Hindlimb muscle (tissue), 1 donor: ENCODE measurements around the gene CDY2B. TPM values are rescaled to one million over a fixed set of nuclear protein-coding genes. Genes with fewer than 3 reads are reported as not detected.
"Not testable (repeated sequence)": the region's sequence is repeated elsewhere in the genome, so short reads cannot be mapped to it uniquely, and the experiment has no call there.

Source experiments
- DNase-seq: peaks from one replicate; pipeline ENCODE4 v3.0.0-alpha.2; 2013
- polyA plus RNA-seq: library from polyadenylated mRNA; unstranded; fragments of 120-200 nt; gene quantifications from one replicate; pipeline ENCODE4 v1.2.1, GENCODE V29; 2013; ENCODE audit not compliant: insufficient read length

Gene CDY2B
- polyA plus RNA-seq, result not detected

- not testable (repeated sequence) for DNase-seq
These were observed at the start of gene CDY2B for GRCh38 chrY:17880120-17880519. Gene CDY2B, minus strand, starts transcription at chrY:17880220. Its CDS starts 328 bp downstream, at chrY:17879892.

DNA sequence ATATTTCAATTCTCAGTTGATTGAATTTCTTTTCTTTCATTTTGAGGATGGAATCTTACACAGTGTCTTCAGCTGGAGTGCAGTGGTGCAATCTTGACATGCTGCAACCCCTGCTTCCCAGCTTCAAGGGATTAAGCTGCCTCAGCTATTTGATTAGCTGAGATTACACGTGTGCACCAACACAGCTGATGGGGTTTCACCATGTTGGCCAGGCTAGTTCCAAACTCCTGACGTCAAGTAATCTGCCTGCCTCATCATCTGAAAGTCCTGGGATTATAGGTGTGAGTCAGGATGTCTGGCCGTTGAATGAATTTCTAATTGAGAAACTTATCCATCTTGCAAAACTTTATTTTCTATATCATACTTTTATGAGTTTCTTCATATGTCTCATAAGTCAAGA is 28.0 kb upstream of the CDY2B start:
- not testable (repeated sequence) for DNase-seq

GRCh38 chrY:17907351-17907750 is 27.3 kb upstream of the CDY2B start:
- DNase-seq, result not testable (repeated sequence)

GRCh38 chrY:17881697-17882096 is 1.7 kb upstream of the CDY2B start:
- not testable (repeated sequence) for DNase-seq

GRCh38 chrY:17876767-17877166 is 3.3 kb downstream of the CDY2B start:
- not testable (repeated sequence) for DNase-seq

DNA sequence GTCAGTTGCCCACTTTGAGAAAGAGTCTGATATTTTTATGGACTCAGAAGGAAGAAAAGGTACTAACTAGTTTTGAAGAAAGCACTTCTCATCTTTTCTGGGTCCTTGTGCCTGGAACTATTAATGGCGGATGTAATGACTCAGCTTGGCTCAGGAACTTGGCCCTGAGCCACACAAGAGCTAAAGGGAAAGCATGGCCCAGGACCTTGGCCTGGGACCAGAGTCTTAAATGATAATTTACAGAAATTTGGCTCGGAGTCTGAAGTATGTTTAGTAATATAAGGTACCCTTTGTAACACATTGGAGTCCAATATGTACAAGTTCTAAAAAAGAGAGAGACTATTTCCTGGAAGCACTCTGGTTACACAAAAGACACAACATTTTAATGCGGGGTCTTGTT is 4.6 kb downstream of the CDY2B start:
- not testable (repeated sequence) for DNase-seq

DNA sequence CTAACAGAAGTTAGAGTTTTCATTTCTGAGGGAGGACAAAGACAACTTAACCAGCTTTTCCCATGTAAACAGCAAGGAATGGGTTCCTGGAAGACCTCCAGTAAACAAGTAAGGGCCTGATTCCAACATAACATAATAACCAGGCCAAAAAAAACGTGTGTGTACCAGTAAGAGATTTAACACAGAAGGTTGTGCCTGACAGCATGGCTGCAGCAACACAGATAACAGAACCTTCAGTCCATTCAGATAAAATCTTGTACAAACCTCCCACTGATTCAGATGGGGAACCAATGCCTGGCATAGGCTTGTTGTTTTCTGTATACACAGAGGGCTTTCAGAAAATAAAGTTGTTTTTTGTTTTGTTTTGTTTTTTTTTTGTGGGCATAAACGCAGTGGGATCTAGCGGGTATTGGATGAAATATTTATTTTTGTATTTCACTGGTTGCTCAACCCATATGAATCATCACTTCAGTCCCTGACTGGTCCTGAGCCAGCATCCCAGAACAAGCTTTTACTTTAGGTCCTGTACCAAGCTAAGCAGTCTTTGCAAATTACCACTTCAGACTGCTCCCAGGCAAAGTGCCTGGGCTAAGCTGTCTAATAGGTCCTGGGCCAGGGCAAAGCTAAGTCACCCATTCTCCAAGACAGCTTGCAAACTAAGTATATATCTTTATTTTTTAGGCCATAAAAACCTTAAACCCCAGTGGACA is 8.7 kb downstream of the CDY2B start:
- DNase-seq, result not testable (repeated sequence)

GRCh38 chrY:17870737-17871136 is 9.3 kb downstream of the CDY2B start:
- not testable (repeated sequence) for DNase-seq

DNA sequence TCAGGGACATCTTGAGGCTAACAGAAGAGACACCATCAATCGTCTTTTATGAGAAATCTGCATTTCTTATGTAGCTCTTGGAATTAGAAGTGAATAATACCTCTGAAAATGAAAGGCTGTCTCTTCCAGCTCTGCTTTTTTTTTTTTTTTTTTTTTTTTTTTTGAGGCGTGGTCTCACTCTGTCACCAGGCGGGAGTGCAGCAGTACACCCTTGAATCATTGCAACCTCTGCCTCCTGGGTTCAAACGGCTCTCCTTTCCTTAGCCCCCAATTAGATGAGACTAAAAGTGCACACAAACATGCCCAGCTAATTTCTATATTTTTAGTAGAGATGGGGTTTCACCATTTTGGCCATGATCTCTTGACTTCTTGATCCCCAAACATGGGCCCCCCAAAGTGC is 12.2 kb downstream of the CDY2B start:
- DNase-seq, result not testable (repeated sequence)

DNA sequence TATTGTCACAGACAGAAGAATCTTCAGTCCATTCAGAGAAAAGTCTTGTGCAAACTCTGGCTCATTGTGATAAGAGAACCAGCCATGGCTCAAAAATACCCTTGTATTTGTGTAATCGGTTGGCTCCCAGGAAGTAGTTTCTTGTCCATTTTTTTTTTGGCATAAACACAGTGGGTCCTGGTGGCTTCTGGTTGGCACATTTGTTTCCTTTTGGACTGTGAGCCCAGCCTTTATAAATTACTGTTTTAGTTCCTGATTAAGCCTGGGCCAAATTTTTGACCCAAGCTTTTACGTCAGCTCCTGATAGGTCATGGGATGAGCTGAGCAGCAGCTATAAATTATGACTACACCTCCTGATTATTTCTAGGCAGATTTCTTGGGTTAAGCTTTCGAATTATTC is 19.4 kb downstream of the CDY2B start:
- not testable (repeated sequence) for DNase-seq

- DNase-seq, result not testable (repeated sequence)
These were observed 22.8 kb downstream of the CDY2B start for GRCh38 chrY:17856963-17857848.

DNA sequence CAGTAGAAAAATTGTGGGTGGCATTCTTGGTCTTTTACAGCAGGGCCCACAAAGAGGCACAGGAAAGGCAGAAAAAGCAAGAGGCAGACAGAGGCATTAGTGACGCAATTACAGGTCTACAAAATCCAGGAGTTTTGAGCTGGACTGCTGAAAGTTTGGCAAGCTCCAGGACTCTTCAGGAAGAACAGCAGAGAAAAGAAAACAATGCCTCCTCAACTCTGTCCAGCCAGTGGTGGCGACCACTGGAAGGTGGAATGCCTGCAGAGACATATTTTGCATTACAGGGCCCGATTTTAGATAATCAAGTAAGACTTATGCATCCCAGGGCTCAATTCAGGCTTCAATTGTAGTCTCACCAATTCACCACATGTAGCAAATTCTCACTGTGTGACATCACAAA is 23.5 kb downstream of the CDY2B start:
- not testable (repeated sequence) for DNase-seq

- not testable (repeated sequence) for DNase-seq
These were observed 30.9 kb downstream of the CDY2B start for GRCh38 chrY:17849131-17849530.

DNA sequence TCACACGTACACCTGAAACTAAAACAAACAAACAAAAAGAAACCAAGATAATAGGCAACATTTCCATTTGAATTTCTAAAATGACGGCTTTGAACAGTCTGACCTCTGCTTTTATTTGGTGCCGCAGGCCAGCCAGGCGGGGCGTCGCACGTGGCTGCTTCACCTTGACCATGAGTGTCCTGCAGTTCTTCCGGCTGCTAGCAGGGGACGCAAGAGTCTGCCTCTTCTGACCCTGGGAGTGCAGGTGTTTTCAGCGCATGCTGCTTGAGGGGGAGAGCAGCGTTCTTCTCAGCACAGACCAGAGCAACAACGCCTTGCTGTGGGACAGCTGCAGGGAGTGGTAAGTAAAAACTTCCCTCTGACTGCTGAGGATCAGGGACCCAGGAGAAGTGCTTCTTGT is 47.9 kb downstream of the CDY2B start:
- not testable (repeated sequence) for DNase-seq

Other genes starting within 250 kb of the CDY2B start
- not detected for gene CDY2A, start 145.6 kb upstream of the CDY2B start, polyA plus RNA-seq